ENCODE measurements around the gene KBTBD7.

DNA sequence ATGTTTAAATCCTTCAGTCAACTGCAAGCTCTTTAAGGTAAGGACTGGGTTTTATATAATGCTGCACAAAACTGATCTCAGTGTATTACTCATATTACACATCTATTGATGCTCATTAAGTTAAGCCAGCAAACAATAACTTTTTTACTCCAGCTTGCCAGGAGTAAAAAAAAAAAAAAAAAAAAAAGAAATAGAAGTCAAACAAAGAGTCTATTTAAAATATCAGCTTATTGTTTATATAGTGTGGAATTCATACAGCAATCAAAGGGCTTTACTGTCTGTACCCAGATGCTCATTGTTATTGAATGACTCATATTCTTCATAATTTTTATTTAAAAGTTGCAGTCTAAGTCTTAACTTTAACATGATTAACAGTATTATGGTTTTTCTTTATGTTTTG, 21.8 kb upstream of the KBTBD7 start:
- no peak for TF ChIP-seq POLR2A (IDR thresholded peaks at IDR 0.05; ENCODE audit: low read length)
- TF ChIP-seq GATA1 (IDR thresholded peaks at IDR 0.05; ENCODE audit: low read depth, low read length): no peak

Measured in erythroblast (primary cell).